A549 (cell line): ENCODE results near the gene NRARP.

Source experiments
- BHLHE40 ChIP-seq: IDR thresholded peaks from 2 replicates; pipeline ENCODE4 v1.6.1; 2012; ENCODE audit warnings: low read depth, low read length, inconsistent platforms
- CHD4 ChIP-seq: fragments of 200-600 bp; sonication (generic); IDR thresholded peaks from 2 replicates; pipeline ENCODE4 v1.6.1; 2016; ENCODE audit warnings: antibody characterized with exemption, mild to moderate bottlenecking, borderline replicate concordance
- CTCF ChIP-seq: fragments of >200 bp; sonication (Bioruptor Twin); formaldehyde crosslinking; IDR thresholded peaks from 3 replicates; pipeline ENCODE4 v1.5.1; 2016
- ESRRA ChIP-seq: fragments of 150-350 bp; IDR thresholded peaks from 2 replicates; pipeline ENCODE4 v1.6.1; 2014; ENCODE audit warnings: mild to moderate bottlenecking, low read length, borderline replicate concordance
- POLR2A ChIP-seq: IDR thresholded peaks from 2 replicates; pipeline ENCODE4 v1.6.1; 2012; ENCODE audit warnings: mild to moderate bottlenecking, low read length
- ZNF302 ChIP-seq: fragments of 250-450 bp; sonication (Bioruptor Pico); IDR thresholded peaks from 2 replicates; pipeline ENCODE4 v1.9.0; 2021; ENCODE audit warnings: inconsistent platforms, mild to moderate bottlenecking, moderate library complexity

GRCh38 chr9:137278721-137279711 lies 23.1 kb downstream of the NRARP start:
- TF ChIP-seq CTCF, result no peak
- TF ChIP-seq ZNF302 (CRISPR knock-in tag), result no peak
- no peak for TF ChIP-seq ESRRA
- no peak for TF ChIP-seq BHLHE40
- no peak for TF ChIP-seq POLR2A
- no peak for TF ChIP-seq CHD4
